K562 (cell line): ENCODE results near the gene RFNG. TPM values are rescaled to one million over a fixed set of nuclear protein-coding genes. Genes with fewer than 3 reads are reported as not detected.

ENCODE experiments used
- ATAC-seq: fragments of 200-7000 bp; cut with Tn5 transposase; 3 replicates; pipeline ENCODE4 v1.9.1; 2020; ENCODE audit warnings: moderate library complexity
- BruUV-seq: library from RNA; stranded (reverse); fragments of 400-500 nt; replicated peaks from 2 replicates; lab custom pipeline; 2021; lab: Mats Ljungman, UMichigan
- CTCF ChIA-PET: fragments of 300-600 bp; formaldehyde crosslinking; extraction: SDS; loops from one replicate; lab custom pipeline; 2021; ENCODE audit warnings: low intra/inter-chr PET ratio; lab: Yijun Ruan, JAX
- POLR2A ChIA-PET: fragments of 300-600, 350-650 bp; sonication (Branson Sonifier 250); formaldehyde crosslinking; extraction: SDS; loops from one replicate; lab custom pipeline; 2021; ENCODE audit warnings: antibody characterized with exemption, inconsistent platforms; lab: Yijun Ruan, JAX
- DNase-seq, 4 experiments: peaks; one replicate each; pipeline versions ENCODE4 v3.0.0 to v3.0.0-alpha.2; 2011 to 2018; ENCODE audit warnings: low spot score in 3 of 4, mixed read lengths in 3 of 4; ENCODE audit errors: extremely low read depth in 1 of 4
- FAIRE-seq: peaks from 2 replicates; lab custom pipeline; 2011; peaks lifted over from hg19 to GRCh38; lab: Jason Lieb, UNC
- H2AFZ ChIP-seq: 2 replicates; pipeline ENCODE4 v1.6.0; 2011; ENCODE audit warnings: low read depth, low read length, control low read depth, inconsistent platforms
- H3K27ac ChIP-seq: fragments of 200-600 bp; 3 replicates; pipeline ENCODE4 v1.8.0; 2011; ENCODE audit warnings: low read depth, mild to moderate bottlenecking, control low read depth, inconsistent platforms, low read length, moderate library complexity, mixed read lengths; ENCODE audit errors: extremely low read depth
- H3K27me3 ChIP-seq, 2 experiments: fragments of 300-600 bp in 1 of 2; 2 replicates in 1 of 2; 3 replicates in 1 of 2; pipeline versions ENCODE4 v1.6.0 to v1.8.0; 2011; ENCODE audit warnings: inconsistent platforms in 2 of 2, low read length in 2 of 2, mild to moderate bottlenecking in 1 of 2, mixed read lengths in 1 of 2, moderate library complexity in 1 of 2; ENCODE audit not compliant: control insufficient read depth in 2 of 2, insufficient read depth in 2 of 2
- H3K36me3 ChIP-seq: fragments of 300-600 bp; 3 replicates; pipeline ENCODE4 v1.8.0; 2011; ENCODE audit warnings: mild to moderate bottlenecking, low read length, inconsistent platforms; ENCODE audit not compliant: control insufficient read depth, insufficient read depth
- H3K4me1 ChIP-seq, 2 experiments: fragments of 200-600 bp in 1 of 2; replicated peaks in 1 of 2; 2 replicates in 1 of 2; 3 replicates in 1 of 2; pipeline versions ENCODE4 v1.5.1 to v1.8.0; 2011; ENCODE audit warnings: inconsistent platforms in 2 of 2, low read length in 2 of 2, mild to moderate bottlenecking in 1 of 2, mixed read lengths in 1 of 2, moderate library complexity in 1 of 2; ENCODE audit not compliant: control insufficient read depth in 2 of 2, insufficient read depth in 2 of 2
- H3K4me2 ChIP-seq: 2 replicates; pipeline ENCODE4 v1.6.1; 2011; ENCODE audit warnings: low read length, control low read depth, inconsistent platforms, mixed read lengths; ENCODE audit not compliant: insufficient read depth
- H3K4me3 ChIP-seq: fragments of 200-600 bp; sonication (generic), shearing (Covaris generic); 2 replicates; pipeline ENCODE4 v1.5.1; 2016; ENCODE audit warnings: control low read depth, inconsistent platforms
- H3K79me2 ChIP-seq: fragments of 200-600 bp; 3 replicates; pipeline ENCODE4 v1.8.0; 2011; ENCODE audit warnings: low read length, inconsistent platforms; ENCODE audit not compliant: control insufficient read depth, insufficient read depth
- H3K9ac ChIP-seq, 2 experiments: 2 replicates each; pipeline versions ENCODE4 v1.6.0 to v1.6.1; 2011; ENCODE audit warnings: low read depth in 2 of 2, low read length in 2 of 2, control low read depth in 1 of 2, inconsistent platforms in 1 of 2, mild to moderate bottlenecking in 1 of 2, mixed read lengths in 1 of 2; ENCODE audit not compliant: insufficient read depth in 1 of 2
- H3K9me1 ChIP-seq: one replicate; pipeline ENCODE4 v1.6.0; 2011; ENCODE audit warnings: inconsistent platforms, mild to moderate bottlenecking, low read length, moderate library complexity; ENCODE audit not compliant: control insufficient read depth, insufficient read depth
- H3K9me3 ChIP-seq: replicated peaks from 2 replicates; pipeline ENCODE4 v1.5.1; 2011; ENCODE audit warnings: low read depth, low read length, inconsistent platforms; ENCODE audit not compliant: control insufficient read depth, insufficient read depth
- H4K20me1 ChIP-seq: replicated peaks from 2 replicates; pipeline ENCODE4 v1.6.1; 2011; ENCODE audit warnings: low read length, inconsistent platforms, mixed read lengths; ENCODE audit not compliant: control insufficient read depth, insufficient read depth
- ESRRA ChIP-seq: fragments of 450-650 bp; IDR thresholded peaks from 2 replicates; pipeline ENCODE4 v1.6.1; 2014; ENCODE audit warnings: low read depth, mild to moderate bottlenecking, moderate library complexity, borderline replicate concordance
- POLR2G ChIP-seq: fragments of 200-400 bp; formaldehyde crosslinking; IDR thresholded peaks from 2 replicates; pipeline ENCODE4 v1.6.1; 2017; ENCODE audit warnings: low read depth, mild to moderate bottlenecking, antibody characterized with exemption, low read length, moderate library complexity
- USF1 ChIP-seq: sonication (generic); formaldehyde crosslinking; IDR thresholded peaks from 2 replicates; pipeline ENCODE4 v1.9.0; 2022; ENCODE audit warnings: mild to moderate bottlenecking, missing genetic modification reagents
- ZNF696 ChIP-seq: fragments of 250-450 bp; sonication (Bioruptor Pico); conservative IDR thresholded peaks from 2 replicates; pipeline ENCODE4 v1.4.0; 2020; ENCODE audit warnings: mild to moderate bottlenecking, moderate library complexity
- WGBS: fragments of 100-300 bp; shearing (Covaris generic); methylation state at CpG from one replicate; pipeline ENCODE4 v1.1.6; 2016; ENCODE audit warnings: low coverage, mixed read lengths; ENCODE audit not compliant: insufficient coverage; ENCODE audit errors: missing lambda C conversion rate; 5-methylcytosine and 5-hydroxymethylcytosine counted together
- in situ Hi-C: fragments of 300-500 bp; cut with MboI; formaldehyde crosslinking; loops from 4 replicates; pipeline ENCODE4 v1.15.0; 2018; ENCODE audit warnings: inconsistent platforms, mixed read lengths
- intact Hi-C: fragments of 100-400 bp; cut with micrococcal nuclease; formaldehyde crosslinking; loops from 2 replicates; pipeline ENCODE4 v1.14.2; 2022
- polyA plus RNA-seq, 8 experiments: library from polyadenylated mRNA; depleted of rRNA in 4 of 8; stranded (reverse) in 5 of 8; unstranded in 3 of 8; fragments of >200 nt; fragmentation: Nextera tagmentation in 2 of 8; fragmentation: Illumina TruSeq in 1 of 8; extraction: Ambion mirVana in 2 of 8; extraction: Trizol in 1 of 8; gene quantifications; 2 replicates each; pipeline versions ENCODE4 v1.2.1 to v1.2.3, GENCODE V29; 2011 to 2014; ENCODE audit warnings: inconsistent platforms in 1 of 8, missing spikeins in 1 of 8
- total RNA-seq, 7 experiments: library from RNA; depleted of rRNA in 6 of 7; stranded (reverse); fragments of >200 nt in 6 of 7; fragmentation: Illumina TruSeq in 2 of 7; extraction: Trizol in 2 of 7; gene quantifications; 2 replicates each; pipeline versions ENCODE4 v1.2.1 to v1.2.3, GENCODE V29; 2011 to 2021; ENCODE audit warnings: low replicate concordance in 1 of 7

Gene RFNG
- total and polyA plus RNA-seq, 9 of the 15 experiments (the other 6 are each of a cell fraction or from before 2014, with no cell fraction given) = 0.32 to 32.8 (median 9.5) TPM

- Histone ChIP-seq H3K9ac (peak overlapping the region in 1 of 2 experiments; percentile 61; a peak in 1 of 4 replicates), H3K79me2 (peaks cover 8% of the 10 kb centered on the region; the same call in 2 of the 3 replicates), H3K4me1 (peaks cover 5 to 62% of the 10 kb centered on the region in 2 experiments; a peak in 3 of 5 replicates), H3K4me2 (no peak overlapping the region), H4K20me1 (no peaks in the 10 kb centered on the region), H3K9me3 (no peaks in the 10 kb centered on the region), H3K4me3 (no peak overlapping the region), H3K9me1 (peaks cover 2% of the 10 kb centered on the region), H2AFZ (no peak overlapping the region), H3K27me3 (no peaks in the 10 kb centered on the region), H3K36me3 (peaks cover 36% of the 10 kb centered on the region; the same call in 2 of the 3 replicates), H3K27ac (no peak overlapping the region)
- DNase-seq (no peak), ATAC-seq (no peak; the same call in 2 of the 3 replicates), FAIRE-seq (peak; percentile 29)
- CTCF ChIA-PET = no interaction called here
- WGBS = 61% methylated on average over 14 of the region's 14 CpGs
- TF ChIP-seq ZNF696 = no peak
- peak; percentile 34; the same call in 1 of the 2 replicates for TF ChIP-seq USF1 (CRISPR knock-in tag)
- peak; percentile 27; the same call in 1 of the 2 replicates for TF ChIP-seq POLR2G
- TF ChIP-seq ESRRA = no peak
- in situ Hi-C loops = no loop called here
- POLR2A ChIA-PET = no interaction called here
- BruUV-seq = no TSS peak
- intact Hi-C loops = no loop called here
Observed at GRCh38 chr17:82045936-82046484, 5.6 kb downstream of the RFNG start.
